NCI-H1105 treated with DMSO at 0.1 percent for 48 hours (cell line): ENCODE results near the gene GRIFIN.

Experiments
- DNase-seq: peaks from one replicate; lab custom pipeline; 2025; lab: John Stamatoyannopoulos, UW

Gene GRIFIN

DNA sequence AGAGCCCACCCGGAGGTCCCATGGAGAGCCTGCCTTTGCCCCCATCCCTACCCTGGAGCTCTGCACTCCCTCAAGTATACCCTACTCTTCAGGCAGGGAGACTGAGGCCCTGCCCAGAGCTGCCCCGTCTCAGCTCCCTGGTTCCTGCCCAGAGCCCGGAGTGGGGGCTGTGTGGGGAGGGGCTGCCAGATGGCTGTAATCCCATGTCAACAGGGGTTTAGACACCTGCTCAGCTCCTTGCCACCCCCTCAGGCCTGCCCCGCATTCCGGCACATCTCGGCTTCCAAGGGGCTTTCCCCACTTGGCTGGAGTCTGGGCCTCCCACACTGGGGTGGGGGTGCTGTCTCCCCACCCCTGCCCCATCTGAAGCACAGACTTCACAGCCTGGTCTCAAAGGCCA, 22.5 kb upstream of the GRIFIN start:
- DNase-seq: no peak

DNA sequence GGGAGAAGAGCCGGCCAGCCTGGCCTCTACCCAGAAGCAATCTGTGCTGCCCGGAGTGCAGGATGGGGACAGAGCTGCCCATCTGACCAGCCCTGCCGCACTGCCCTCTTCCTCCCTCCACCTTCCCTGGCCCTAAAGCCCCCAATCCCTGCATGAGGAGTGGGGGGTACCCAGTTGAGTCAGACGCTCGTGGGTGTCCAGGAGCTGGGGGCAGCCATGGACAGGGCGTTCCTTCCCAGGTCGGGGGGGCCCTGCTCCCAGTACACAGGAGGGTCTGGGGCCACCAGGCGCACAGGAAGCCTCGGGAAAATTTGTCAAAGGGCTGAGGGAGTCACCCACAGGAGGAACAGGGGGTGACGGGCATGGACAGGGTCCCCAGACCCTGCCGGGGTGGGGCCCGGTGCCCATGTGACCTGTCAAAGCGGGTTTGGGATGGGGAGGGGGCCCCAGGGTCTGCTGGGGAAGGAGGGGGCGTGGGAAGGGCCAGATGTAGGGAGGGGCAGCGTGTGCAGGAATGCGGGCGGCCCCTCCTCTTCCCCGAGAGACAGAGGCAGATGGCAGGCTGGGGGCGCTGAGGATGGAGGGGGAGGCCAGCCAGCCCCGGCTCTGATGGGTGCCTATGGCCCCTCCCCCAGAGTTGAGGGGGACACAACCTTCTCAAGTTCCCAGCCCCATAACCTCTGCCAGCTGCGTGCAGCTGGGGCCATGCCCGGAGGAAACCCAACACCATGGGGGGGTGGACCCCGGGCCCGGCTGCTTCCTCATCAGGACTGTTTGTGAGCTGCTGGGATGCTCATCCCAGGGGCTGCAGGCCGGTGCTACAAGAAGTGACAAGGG, 21.5 kb upstream of the GRIFIN start:
- no peak for DNase-seq

DNA sequence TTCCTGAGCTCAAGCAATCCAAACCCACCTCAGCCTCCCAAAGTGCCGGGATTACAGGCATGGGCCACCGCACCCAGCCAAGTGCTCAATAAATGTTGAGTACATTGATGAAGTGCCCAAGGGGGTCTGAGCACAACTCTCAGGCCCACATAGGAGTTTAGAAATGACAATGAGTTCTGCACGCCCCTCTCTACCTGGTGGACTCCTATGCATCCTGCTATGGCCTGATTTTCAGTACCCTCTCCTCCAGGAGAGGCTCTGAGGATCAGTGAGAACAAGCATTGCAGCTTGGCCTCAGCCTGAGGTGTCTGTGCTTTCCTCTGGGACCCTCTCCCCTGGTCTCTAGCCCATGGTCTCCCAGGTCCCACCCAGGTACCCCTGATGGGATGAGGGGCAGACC, 20.9 kb upstream of the GRIFIN start:
- no peak for DNase-seq

DNA sequence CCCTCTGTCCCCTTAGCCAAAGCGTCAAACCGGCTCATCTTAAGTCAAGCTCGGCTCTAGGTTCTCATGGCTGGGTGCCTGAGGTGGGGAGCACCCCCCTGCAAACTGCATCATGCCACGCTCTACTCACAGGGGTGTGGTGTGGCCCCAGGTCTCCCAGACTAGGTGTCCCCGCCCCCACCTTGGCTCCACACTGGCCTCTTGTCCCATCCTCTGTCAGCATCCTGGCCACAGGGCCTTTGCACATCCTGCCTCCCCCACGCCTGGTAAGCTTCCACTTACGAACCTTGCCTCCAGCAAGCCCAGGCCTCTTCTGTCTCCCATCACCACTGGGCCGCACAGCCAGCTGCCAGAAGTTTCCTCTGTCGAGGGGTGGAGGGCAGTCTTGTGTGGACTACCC, 20.2 kb upstream of the GRIFIN start:
- no peak for DNase-seq

DNA sequence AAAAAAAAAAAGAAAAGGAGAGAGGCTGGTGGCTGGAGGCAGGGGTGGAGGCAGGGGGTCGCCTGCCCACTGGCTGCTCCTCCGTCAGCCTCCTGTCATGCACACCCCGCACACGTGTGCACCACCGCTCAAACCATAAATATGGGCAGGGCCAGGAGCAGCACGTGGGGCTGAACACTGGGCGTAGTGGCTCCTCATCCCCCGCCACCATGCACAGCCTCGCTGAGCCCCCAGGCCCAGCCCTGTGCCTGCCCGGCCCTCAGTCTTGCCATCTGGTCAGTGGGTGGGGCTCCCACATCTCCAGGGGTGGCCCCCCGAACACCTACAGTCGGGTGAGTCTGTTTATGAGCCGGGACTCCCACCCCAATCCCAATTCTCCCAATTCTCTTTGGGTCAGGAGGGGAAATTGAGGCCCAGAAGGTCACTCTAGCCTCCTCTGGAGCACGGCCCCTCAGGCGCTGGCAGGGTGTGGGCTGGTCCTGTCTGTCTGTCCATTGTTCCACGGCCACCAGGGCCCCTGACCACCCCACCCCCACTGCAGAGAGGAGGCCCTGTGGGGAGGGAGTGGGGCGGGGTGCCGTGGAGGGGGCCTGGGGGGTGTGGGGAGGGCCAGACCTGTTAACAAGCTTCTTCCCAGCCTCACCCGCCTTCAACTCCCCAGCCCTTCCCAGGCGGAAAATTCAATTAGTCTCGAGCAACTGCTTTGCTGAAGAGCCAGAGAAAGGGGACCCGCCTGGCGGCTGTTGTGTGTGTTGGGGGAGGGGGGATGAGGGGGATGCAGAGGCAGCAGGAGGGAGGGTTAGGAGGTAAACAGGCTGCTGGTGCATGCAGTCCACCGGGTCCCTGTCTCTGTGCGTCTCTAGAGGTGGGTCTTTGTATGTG, 19.5 kb upstream of the GRIFIN start:
- DNase-seq: no peak

DNA sequence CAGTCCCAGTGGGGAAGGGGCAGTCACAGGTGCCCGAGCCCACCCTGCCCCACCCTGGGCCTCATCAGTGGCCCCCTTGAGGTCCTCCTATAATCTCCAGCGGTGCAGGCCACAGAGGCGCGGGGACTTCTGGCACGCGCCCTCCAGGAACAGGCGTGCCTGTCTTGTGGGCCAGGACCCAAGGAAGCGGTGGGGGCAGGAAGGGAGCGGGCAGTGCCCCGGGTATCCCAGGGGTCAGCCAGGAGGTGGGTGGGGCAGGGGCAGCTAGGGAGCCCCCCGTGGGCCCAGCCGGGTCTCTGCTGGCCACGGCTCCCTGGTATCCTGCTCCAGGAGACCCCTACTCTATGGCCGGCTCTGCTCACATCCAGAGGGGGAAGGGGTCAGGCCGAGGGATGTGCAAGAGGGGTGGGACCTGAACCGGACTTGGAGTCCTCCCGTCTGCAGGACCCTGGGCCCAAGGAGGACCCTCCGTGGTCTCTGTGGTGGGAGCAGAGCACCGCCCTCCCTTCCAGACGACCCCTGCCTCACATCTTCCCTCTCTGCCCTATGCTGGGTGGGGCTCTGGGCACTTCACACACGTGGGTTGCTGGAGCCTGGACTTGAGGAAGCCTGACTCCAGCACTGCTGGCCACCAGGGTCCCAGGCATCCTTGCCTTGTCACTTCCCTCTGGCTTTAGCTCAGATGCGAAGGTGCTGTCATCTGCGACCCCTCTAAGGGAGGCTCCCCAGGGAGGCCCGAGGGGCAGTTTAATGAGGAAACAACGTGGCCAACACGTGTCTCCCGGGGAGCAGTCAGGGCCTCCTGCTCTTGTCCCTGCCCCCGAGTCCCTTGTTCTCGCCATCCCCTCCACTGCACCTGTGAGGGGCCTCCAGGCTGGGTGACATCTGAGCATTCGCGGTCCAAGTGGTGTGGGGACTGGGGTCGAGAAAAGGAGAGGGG, 18.3 kb upstream of the GRIFIN start:
- no peak for DNase-seq

DNA sequence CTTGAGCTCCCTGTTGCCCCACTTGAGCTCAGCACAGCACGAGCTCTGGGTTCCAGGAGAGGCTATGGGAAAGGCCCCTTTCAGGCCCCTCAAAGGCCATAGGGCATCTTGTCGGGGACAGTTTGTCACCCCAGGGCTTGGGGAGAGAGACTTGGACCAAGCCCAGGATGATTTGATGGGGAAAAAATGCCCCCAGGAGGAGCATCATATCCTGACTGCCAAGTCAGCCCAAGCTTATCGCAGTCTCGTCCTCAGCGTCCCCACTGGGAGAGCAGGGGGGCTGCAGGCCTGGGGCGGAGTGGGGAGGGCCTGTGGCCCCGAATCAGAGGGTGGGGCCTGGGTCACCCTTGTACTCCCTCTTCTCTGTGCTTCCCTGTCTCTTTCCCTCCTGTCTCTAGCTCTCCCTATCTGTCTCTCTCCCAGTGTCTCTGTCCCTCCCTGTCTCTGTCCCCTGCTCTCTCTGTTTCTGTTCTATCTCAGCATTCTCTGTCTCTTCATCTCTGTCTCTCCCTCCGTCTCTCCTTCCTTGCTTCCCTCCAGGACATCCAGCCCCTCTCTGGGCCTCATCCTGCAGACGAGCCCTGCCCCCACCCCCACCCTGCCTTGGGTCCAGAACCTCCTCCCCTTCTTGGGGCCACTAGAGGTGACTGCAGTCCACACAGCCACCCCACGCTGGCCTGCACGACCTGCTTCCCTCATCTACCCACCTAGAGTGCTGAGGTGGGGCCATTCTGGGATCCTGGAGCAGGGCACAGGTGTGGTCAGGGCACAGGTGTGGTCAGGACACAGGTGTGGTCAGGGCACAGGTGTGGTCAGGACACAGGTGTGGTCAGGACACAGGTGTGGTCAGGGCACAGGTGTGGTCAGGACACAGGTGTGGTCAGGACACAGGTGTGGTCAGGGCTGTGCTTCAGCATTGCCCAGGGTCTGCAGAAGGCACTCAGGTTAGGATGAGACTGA, 17.3 kb upstream of the GRIFIN start:
- no peak for DNase-seq

DNA sequence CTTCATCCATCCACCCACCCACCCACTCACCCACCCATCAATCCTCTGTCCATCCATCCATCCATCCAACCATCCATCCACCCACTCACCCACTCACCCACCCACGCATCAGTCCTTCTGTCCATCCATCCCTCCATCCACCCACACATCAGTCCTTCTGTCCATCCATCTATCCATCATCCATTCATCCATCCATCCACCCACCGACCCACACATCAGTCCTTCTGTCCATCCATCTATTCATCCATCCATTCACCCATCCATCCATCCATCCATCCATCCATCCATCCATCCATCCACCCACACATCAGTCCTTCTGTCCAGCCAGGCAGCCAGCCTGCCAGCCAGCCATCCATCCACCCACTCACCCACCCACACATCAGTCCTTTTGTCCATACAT, 15.8 kb upstream of the GRIFIN start:
- no peak for DNase-seq

DNA sequence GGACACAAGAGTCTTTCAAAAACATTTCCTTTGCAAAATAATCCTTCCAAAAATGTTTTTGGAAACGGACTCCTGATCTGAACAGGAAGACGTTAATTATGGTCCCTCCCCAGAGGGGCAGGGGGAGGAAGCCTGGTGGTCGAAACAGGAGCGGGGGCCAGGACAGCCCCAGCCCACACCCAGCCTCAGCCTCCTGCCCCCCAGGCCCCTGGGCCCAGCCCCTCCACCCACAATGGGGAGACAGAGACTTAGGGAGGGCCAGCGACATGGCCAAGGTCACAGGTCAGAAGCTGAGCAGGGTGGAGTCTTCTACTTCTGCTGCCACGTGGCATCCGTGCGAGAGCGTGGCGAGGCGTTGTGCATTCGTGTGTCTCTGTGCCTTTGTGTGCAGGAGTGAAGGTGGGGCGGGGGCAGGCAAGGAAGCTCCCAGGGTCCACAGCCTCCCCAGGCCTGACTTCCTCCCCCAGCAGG, 14.0 kb upstream of the GRIFIN start:
- no peak for DNase-seq

DNA sequence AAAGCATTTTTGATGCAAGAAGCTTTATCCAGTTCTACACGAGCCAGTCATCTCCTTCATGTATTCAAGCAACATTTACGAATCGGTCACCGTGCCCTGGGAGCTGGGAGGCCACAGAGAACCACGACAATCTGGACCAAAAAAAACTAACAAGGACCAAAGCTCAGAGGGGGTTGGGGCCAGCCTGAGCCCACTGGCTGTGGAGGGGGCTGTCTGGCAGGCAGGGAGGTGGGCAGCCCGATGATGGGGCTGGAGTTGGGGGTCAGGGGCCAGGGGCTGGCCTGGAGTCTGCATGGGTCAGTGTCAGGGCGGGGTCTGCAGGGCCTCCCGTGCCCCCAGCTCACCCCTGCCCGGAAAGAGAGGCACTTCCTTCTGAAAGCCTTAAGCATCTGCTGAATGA, 12.5 kb upstream of the GRIFIN start:
- no peak for DNase-seq

DNA sequence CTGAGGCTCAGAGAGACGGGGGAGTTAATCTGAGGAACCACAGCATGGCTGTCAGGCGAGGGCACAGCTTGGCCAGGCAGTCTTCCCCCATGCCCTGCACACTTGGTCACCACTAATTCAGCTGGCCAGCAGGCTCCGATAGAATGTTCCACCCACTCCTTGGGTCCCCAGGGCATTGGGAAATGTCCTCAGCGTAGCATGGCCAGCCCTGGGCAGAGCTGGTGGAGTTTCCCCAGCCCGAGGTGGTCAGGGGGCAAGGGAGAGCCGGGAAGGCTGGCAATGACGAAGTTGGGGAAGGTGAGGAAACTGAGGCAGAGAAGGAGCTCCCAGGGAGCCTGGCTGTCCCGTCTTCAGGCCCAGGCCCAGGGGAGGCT, 12.1 kb upstream of the GRIFIN start:
- no peak for DNase-seq

DNA sequence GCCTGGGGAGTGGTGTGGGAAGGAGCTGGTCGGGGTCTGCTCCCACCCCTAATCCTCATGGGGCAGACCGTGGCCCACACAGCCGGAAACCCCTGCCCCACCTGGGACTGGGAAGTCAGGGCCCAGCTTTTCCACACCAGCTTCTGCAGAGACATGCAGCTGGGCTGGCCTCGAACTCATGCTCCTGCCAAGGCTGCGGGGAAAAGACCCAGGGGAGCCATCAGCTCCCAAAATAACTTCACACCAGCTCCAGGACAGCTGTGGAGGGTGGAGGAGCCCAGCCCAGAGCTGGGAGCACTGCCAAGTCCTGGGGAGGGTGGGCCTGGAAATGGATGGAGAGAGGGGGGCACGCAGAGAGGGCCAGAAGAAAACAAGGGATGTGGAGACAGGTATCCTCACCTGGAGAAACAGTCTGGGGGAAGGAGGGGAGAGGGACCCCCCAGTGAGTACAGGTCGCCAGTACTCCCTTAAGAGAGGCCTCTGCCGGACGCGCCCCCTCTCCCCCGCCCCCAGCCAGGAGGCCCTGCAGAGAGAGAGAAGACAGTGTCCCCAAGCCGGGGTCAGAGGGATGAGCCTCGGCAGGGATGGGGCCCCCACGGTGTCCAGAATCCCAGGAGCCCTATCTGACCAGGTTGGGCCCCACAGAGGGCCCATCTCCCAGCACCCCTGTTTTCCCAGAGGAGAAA, 11.5 kb upstream of the GRIFIN start:
- DNase-seq: no peak

DNA sequence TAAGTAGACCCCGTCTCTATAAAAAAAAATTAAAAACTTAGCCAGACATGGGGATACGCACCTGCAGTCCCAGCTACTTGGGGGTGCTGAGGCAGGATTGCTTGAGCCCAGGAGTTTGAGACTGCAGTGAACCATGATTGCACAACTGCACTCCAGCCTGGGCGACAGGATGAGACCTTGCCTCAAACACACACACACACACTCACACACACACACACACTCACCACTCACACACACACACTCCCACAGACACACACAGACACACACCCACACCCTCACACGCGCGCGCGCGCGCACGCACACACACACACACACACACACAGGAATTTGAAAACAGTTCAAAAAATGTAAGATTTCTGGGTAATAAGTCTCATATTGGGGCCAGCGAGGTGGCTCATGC, 8.7 kb upstream of the GRIFIN start:
- DNase-seq: no peak

DNA sequence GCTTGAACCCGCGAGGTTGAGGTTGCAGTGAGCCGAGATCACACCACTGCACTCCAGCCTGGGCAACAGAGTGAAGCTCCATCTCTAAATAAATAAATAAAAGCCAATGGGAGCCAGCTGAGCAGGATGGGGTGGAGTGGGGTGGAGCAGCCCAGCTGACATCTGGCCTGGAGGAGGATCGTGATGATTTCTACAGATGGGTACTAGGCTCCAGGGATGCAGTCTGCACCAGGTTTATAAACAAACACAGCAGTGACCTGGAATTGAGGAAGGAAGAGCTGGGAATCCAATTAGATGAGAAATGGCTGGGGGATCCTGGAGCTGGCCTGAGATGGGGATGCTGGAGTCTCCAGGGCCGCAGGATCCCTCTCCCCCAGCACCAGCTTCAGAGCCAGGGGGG, 7.3 kb upstream of the GRIFIN start:
- DNase-seq: no peak

DNA sequence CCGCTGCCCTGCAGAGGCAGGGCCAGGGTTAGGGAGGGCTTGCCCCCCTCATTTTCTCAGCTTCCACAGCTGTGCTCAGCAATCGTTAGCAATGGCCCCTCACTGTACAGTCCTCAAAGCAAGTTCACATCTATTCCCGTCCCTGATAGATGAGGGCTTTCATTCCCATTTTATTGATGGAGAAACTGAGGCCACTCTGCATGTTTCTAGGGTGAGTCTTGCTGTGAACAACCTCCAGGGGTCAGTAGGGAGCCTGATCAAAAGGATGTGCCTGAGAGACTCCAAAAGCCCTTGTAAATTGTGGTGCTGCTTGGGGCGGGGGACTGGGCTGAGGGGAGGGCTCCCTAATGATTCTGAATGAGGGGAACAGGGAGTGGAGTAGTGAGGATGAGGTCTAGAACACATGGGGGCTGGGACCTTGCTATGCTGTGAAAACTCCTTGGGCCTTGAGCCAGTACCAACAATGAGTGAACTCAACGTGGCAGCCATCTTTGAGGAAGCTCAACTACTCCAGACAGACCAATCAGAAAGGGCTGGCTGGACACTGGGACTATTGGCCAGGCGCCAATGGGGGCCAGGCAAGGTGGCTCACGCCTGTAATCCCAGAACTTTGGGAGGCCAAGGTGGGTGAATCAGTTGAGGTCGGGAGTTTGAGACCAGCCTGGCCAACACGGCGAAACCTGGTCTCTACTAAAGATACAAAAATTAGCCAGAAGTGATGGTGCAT, 6.7 kb upstream of the GRIFIN start:
- DNase-seq: no peak

DNA sequence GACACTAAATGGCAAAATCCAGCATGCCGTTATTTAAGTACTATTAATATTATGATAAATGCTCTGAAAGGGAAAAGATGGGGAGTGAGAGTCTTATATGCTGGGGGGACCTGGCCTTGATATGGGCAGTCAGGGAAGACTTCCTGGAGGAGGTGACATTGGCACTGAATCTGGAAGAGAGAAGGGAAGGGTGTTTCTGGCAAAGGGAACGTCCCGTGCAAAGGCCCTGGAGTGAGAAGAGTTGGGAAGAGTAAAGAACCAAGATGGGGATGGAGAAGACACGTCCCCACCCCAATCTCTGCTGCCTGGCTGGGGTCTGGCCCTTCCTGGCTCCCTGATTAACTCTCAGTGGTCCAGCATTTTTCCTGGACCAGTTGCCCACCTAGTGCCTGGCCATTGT, 5.0 kb upstream of the GRIFIN start:
- DNase-seq: no peak

DNA sequence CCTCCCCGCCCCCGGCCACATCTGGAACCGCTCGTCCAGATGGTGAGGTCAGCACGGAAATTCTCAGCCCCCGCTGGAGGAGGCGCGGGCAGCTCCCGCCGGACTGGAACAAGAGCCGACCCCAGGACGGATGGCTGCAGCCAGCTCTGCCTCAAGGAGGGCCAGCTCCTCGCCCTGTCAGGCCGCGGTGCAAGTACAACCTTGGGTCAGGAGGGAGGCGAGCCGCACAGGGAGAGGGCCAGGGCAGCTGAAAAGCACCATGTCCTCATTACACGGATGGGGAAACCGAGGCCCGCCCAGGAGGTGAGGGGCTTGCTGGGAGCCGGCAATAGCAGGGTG, 3.8 kb upstream of the GRIFIN start:
- no peak for DNase-seq

DNA sequence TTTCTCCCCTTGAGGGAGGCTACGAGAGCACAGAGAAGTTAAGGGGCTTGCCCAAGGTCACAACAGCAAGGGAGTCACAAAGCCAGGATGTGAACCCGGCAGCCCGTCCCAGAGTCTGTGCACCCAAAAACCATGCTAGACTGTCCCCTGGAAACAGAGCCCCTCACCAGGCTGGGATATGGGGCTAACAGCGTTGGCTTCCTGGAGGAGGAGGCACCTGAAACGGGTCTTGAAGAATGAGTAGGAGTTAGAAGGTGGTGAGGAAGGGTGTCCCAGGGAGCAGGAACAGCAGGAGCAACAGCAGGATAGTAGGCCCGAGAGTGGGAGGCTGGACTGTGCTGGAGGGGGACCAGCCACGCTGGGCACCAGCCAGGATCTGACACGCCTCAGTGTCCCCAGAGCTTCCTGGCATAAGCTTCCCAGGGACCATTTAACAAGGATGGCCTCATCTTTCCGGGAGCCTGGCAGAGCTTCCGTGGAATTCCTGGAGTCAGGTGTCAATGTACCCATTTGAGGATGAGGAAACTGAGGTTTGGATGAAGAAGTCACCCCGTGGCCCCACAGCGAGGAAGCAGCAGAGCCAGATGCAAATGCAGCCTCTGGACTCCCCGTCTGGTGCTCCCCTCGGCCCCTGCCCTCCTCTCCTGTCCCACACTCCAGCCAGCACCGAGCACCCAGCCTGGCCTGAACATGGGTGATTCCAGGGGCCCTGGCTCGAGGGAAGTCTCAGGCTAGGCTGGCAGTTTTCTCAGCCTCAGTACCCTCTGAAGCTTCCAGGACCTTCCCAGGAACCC, 3.3 kb upstream of the GRIFIN start:
- no peak for DNase-seq

DNA sequence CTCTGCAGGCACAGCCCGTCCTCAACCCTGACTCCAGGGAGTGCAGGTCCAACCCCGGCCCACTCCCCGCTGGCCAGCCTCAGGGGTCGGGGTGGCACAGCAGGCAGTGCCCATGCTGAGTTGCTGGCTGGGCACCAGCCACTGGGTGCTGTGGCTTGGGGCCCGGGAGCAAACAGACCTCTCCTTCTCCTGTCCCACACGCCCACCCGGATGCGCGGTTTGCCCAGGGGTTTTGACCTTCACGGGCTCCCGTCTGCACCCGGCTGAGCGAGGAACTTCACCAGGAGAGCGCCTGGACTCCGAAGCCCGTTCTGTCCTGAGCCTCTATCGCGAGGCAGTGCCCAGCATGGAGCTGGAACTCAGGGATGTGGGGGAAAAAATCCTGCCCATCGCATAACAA, 2.6 kb upstream of the GRIFIN start:
- DNase-seq: no peak
